ENCODE data around the gene P2RY6. TPM values are rescaled to one million over a fixed set of nuclear protein-coding genes. Genes with fewer than 3 reads are reported as not detected.

Gene P2RY6, protein sequence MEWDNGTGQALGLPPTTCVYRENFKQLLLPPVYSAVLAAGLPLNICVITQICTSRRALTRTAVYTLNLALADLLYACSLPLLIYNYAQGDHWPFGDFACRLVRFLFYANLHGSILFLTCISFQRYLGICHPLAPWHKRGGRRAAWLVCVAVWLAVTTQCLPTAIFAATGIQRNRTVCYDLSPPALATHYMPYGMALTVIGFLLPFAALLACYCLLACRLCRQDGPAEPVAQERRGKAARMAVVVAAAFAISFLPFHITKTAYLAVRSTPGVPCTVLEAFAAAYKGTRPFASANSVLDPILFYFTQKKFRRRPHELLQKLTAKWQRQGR
- total RNA-seq (2022; extraction: Qiagen RNA extraction; ENCODE audit: low read depth), result 3.9 to 12.7 TPM (median 8.7 TPM) in 5 replicates

DNA sequence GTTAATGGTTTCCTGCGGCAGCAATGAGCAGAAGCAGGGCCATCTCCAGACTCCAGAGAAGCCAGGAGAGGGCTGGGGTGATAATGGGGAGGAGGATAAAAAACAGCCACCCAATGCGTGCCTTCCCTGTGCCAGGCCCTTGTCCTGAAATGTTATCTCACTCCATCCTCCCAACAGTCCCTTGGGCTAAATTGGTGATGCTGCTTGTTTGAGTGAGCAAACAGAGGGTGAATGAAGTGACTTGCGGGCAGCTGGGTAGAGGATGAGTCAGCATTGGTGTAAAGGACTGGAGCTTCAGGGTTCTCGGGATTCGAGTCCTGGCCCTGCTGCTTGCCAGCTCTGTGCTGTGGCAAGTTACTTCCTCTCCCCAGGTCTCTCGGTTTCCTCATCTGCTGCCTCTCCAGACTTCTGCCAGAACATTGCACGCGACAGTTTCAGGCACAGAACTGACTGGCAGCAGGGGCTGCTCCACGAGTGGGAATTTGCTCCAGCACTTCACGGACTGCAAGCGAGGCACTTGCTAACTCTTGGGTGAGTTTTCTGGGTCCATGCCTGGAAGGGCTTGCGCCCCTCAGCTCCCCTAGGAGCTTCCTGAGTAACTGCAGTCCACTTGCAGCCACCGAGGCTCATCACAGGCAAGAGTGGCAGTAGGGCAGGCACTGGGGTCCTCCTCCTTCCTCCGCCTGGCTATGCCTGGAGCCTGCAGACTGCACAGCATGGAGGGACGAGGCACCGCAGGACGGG, at the start of gene P2RY6:
Gene P2RY6 (plus strand): TSS at position 403 of the 744 bp plus-strand sequence. CDS start 24,181 bp downstream, outside the sequence.

DNA sequence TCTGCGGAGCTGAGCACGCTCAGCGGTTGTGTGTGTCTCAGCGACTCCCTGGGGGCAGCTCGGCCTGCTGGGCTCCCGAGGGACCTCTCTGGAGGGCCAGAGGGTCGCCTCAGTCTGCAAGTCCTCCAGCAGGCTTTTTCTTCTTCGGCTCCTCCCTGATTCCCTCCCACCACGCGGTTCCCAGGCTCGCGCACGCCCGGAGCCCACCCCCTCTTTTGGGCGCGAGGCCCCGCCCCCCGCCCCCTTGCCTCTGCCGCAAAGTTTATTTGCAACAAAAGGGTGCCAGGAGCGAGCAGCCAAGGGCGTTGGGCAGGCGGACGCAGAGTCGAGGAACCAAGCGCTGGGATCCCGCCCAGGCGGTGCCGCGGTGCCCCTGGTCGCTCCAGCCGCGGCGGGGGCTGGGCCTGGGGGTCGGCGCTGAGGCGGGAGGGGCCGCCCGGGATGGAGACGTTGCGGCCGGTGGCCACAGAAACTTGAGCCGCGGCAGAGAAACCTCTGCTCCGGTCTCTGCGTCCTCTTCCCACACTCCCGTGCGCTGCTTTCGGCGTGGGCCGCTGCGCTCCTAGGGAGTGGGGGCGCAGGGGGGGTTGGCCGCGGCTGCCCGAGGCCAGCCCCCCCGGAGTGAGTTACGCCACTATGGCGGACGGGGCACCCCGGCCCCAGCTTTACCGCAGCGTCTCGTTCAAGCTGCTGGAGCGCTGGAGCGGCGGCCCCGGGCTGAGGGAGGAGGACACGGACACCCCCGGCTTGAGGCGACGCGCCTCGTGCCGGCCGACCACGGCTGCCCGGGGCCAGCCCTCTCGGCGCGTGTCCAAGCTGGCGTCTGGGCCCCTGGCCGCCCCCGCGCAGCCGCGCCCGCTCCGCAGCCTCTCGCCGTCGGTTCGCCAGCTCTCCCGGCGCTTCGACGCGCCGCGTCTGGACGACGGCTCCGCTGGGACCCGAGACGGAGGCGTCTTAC, 36.1 kb downstream of the P2RY6 start, which contains the start of gene ARHGEF17:
Gene ARHGEF17 (plus strand): TSS at position 274 of the 958 bp plus-strand sequence. CDS start 363 bp downstream, at position 637.

Other genes with a start within 250 kb of the P2RY6 start
- 8.7 to 11.9 TPM (median 9.0 TPM) in 5 replicates for gene FCHSD2, start 130.0 kb upstream of the P2RY6 start, total RNA-seq (2022; extraction: Qiagen RNA extraction; ENCODE audit: low read depth)
- 7.2 to 15.2 TPM (median 12.8 TPM) in 5 replicates for gene P2RY2, start 54.1 kb upstream of the P2RY6 start, total RNA-seq (2022; extraction: Qiagen RNA extraction; ENCODE audit: low read depth)
- 5.9 to 15.8 TPM (median 13.9 TPM) in 5 replicates for gene ARHGEF17, start 35.9 kb downstream of the P2RY6 start, total RNA-seq (2022; extraction: Qiagen RNA extraction; ENCODE audit: low read depth)
- gene RELT, start 104.1 kb downstream of the P2RY6 start, total RNA-seq (2022; extraction: Qiagen RNA extraction; ENCODE audit: low read depth), result 5.2 to 8.8 TPM (median 7.7 TPM) in 5 replicates

All from A549 treated with ZK216348 at 1 μM for 4 hours (cell line).